Smooth muscle cell (in vitro differentiated cells): ENCODE measurements around the gene CDC37. TPM values are rescaled to one million over a fixed set of nuclear protein-coding genes. Genes with fewer than 3 reads are reported as not detected.

ENCODE experiments used
- DNase-seq: peaks from one replicate; lab custom pipeline; 2025; ENCODE audit not compliant: unreplicated experiment; lab: John Stamatoyannopoulos, UW
- H2AFZ ChIP-seq: fragments of 200-600 bp; sonication (generic); 2 replicates; pipeline ENCODE4 v1.6.0; 2016; ENCODE audit warnings: antibody characterized with exemption, low read depth, mild to moderate bottlenecking
- H3F3A ChIP-seq: fragments of 200-600 bp; sonication (generic); 2 replicates; pipeline ENCODE4 v1.6.0; 2017; ENCODE audit warnings: antibody characterized with exemption, low read depth
- H3K27ac ChIP-seq: fragments of 200-600 bp; sonication (generic); 2 replicates; pipeline ENCODE4 v1.5.1; 2016; ENCODE audit warnings: low read depth, mild to moderate bottlenecking
- H3K27me3 ChIP-seq: fragments of 200-600 bp; sonication (generic); 2 replicates; pipeline ENCODE4 v1.6.1; 2016; ENCODE audit warnings: low read depth, mild to moderate bottlenecking
- H3K36me3 ChIP-seq: fragments of 200-600 bp; sonication (generic); 2 replicates; pipeline ENCODE4 v1.5.1; 2016; ENCODE audit warnings: low read depth
- H3K4me1 ChIP-seq: fragments of 200-600 bp; sonication (generic); 2 replicates; pipeline ENCODE4 v1.5.1; 2016; ENCODE audit warnings: low read depth
- H3K4me2 ChIP-seq: fragments of 200-600 bp; sonication (generic); 2 replicates; pipeline ENCODE4 v1.6.0; 2016; ENCODE audit warnings: mild to moderate bottlenecking
- H3K4me3 ChIP-seq: fragments of 200-600 bp; sonication (generic); 2 replicates; pipeline ENCODE4 v1.5.1; 2016; ENCODE audit warnings: mild to moderate bottlenecking
- H3K79me2 ChIP-seq: fragments of 200-600 bp; sonication (generic); 2 replicates; pipeline ENCODE4 v1.6.0; 2016; ENCODE audit warnings: low read depth, mild to moderate bottlenecking
- H3K9ac ChIP-seq: fragments of 200-600 bp; sonication (generic); 2 replicates; pipeline ENCODE4 v1.6.0; 2016; ENCODE audit warnings: low read depth
- H3K9me3 ChIP-seq: fragments of 200-600 bp; sonication (generic); replicated peaks from 2 replicates; pipeline ENCODE4 v1.5.1; 2016; ENCODE audit warnings: low read depth
- H4K20me1 ChIP-seq: fragments of 200-600 bp; sonication (generic); 2 replicates; pipeline ENCODE4 v1.6.0; 2016; ENCODE audit warnings: low read depth
- WGBS: methylation state at CpG from one replicate; pipeline ENCODE4 v1.1.7; 2016; ENCODE audit warnings: low lambda C conversion rate; 5-methylcytosine and 5-hydroxymethylcytosine counted together
- polyA plus RNA-seq: library from polyadenylated mRNA; unstranded; fragments of >200 nt; fragmentation: Nextera tagmentation; extraction: Ambion mirVana; gene quantifications from 2 replicates; pipeline ENCODE4 v1.2.1, GENCODE V29; 2016
- total RNA-seq: library from RNA; depleted of rRNA; stranded (reverse); fragments of >200 nt; gene quantifications from 2 replicates; pipeline ENCODE4 v1.2.3, GENCODE V29; 2014
- TF ChIP-seq, protein P1 (sequence below): fragments of 200-600 bp; sonication (generic); IDR thresholded peaks from 2 replicates; pipeline ENCODE4 v1.5.1; 2017; ENCODE audit warnings: borderline replicate concordance, mild to moderate bottlenecking, antibody characterized with exemption; ENCODE audit not compliant: insufficient read depth, poor library complexity, severe bottlenecking

Gene CDC37
- total and polyA plus RNA-seq, 2 experiments from 2014 or later = 98.4 to 186 TPM

DNA sequence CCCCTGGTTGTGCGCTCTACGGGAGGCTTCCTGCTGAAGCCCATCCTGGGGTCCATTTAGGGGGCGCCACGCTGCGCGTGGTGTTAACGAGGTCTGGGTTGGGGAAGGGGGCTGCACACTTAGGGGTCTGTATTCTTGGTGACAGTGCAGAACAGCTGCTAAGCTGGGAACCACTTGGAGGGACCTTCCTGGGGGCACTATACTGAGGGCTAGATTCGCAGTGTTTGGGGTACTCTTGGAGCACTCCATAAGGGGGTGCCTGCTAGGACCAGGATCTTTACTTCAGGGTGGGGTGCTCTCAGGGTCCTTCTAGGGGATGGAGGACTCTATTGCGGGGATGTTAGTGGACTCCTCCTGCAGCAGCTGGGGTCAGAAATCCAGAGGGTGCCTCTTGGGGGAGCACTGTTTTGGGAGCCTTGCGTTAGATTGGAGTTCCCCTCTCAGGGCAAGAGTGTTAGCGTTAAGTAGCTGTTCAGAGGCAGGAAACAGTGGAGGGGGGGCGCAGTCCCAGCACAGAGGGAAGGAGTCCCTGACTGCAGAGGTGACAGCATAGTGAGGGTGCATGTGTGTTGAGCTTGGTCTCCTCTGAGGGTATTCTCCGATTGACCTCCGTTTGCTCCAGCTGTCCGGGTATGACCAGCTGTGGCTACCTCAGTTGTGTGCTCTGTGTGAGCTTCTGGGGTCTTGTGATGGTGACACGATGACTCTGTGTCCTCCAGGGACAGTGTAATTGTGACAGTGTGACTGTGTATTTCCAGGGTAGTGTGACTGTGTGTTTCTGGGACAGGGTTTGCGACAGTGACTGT, 18.1 kb upstream of the CDC37 start:
- Histone ChIP-seq H2AFZ (no peak overlapping the region), H3K9ac (no peak overlapping the region), H3K4me2 (peak overlapping the region; percentile 81), H3K9me3 (no peaks in the 10 kb centered on the region), H3K27ac (no peak overlapping the region), H4K20me1 (no peaks in the 10 kb centered on the region), H3K79me2 (no peaks in the 10 kb centered on the region), H3K4me3 (peak overlapping the region; percentile 32), H3K36me3 (no peaks in the 10 kb centered on the region), H3F3A (peaks cover 4% of the 10 kb centered on the region), H3K27me3 (peaks cover 75% of the 10 kb centered on the region), H3K4me1 (peaks cover 14% of the 10 kb centered on the region)
- TF ChIP-seq, protein P1, sequence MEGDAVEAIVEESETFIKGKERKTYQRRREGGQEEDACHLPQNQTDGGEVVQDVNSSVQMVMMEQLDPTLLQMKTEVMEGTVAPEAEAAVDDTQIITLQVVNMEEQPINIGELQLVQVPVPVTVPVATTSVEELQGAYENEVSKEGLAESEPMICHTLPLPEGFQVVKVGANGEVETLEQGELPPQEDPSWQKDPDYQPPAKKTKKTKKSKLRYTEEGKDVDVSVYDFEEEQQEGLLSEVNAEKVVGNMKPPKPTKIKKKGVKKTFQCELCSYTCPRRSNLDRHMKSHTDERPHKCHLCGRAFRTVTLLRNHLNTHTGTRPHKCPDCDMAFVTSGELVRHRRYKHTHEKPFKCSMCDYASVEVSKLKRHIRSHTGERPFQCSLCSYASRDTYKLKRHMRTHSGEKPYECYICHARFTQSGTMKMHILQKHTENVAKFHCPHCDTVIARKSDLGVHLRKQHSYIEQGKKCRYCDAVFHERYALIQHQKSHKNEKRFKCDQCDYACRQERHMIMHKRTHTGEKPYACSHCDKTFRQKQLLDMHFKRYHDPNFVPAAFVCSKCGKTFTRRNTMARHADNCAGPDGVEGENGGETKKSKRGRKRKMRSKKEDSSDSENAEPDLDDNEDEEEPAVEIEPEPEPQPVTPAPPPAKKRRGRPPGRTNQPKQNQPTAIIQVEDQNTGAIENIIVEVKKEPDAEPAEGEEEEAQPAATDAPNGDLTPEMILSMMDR = no peak
- 42% methylated on average over 16 of the region's 17 CpGs for WGBS
- DNase-seq = no peak

DNA sequence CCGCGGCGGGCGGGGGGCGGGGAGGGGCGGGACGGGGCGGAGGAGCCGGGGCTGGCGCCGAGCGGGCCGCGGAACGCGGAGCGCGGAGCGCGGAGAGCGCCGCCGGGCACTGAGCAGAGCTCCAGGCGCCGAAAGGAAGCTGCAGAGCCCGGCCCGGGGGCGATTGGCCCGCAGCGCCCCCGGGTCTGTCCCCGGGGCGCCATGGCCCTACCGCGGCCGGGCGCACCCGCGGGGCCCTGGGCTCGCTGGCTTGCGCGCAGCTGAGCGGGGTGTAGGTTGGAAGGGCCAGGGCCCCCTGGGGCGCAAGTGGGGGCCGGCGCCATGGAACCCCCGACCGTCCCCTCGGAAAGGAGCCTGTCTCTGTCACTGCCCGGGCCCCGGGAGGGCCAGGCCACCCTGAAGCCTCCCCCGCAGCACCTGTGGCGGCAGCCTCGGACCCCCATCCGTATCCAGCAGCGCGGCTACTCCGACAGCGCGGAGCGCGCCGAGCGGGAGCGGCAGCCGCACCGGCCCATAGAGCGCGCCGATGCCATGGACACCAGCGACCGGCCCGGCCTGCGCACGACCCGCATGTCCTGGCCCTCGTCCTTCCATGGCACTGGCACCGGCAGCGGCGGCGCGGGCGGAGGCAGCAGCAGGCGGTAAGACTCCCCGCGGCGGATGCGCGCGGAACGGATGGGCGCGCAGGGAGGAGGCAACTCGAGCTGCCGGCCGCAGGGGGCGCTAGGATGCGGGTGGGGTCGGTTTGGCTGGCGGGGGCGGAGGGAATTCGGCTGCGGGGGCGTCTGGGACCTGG, 17.3 kb upstream of the CDC37 start, which contains the start of gene PDE4A:
TSS of gene PDE4A (plus strand) at position 95 of the 796 bp plus-strand sequence. CDS start at position 322, 227 bp downstream.
- Histone ChIP-seq H3F3A (peaks cover 4% of the 10 kb centered on the region), H3K4me3 (peak within 1 kb of the TSS; percentile 32), H3K4me2 (peak within 1 kb of the TSS; percentile 81), H4K20me1 (no peaks in the 10 kb centered on the region), H3K9me3 (no peaks in the 10 kb centered on the region), H3K4me1 (peaks cover 14% of the 10 kb centered on the region), H3K27me3 (peaks cover 75% of the 10 kb centered on the region), H2AFZ (no peak within 1 kb of the TSS), H3K27ac (no peak within 1 kb of the TSS), H3K79me2 (no peaks in the 10 kb centered on the region), H3K36me3 (no peaks in the 10 kb centered on the region), H3K9ac (no peak within 1 kb of the TSS)
- WGBS = under 1% methylated on average over 69 of the region's 104 CpGs
- TF ChIP-seq, protein P1 = peak; percentile 47
- no peak for DNase-seq

- Histone ChIP-seq H4K20me1 (no peaks in the 10 kb centered on the region), H3K4me3 (peak overlapping the region; percentile 32), H3K9ac (no peak overlapping the region), H3K27me3 (peaks cover 67% of the 10 kb centered on the region), H3K9me3 (no peaks in the 10 kb centered on the region), H3K36me3 (no peaks in the 10 kb centered on the region), H3K27ac (no peak overlapping the region), H3K4me2 (peak overlapping the region; percentile 81), H3K4me1 (peaks cover 14% of the 10 kb centered on the region), H2AFZ (no peak overlapping the region), H3F3A (peaks cover 4% of the 10 kb centered on the region), H3K79me2 (no peaks in the 10 kb centered on the region)
- under 1% methylated on average over 55 of the region's 61 CpGs for WGBS
- TF ChIP-seq, protein P1 = no peak
- DNase-seq = peak; percentile 49
Observed at GRCh38 chr19:10419646-10420443, 16.5 kb upstream of the CDC37 start.
